EL (cell line): ENCODE measurements around the gene TBC1D21.
A peak's percentile ranks its signal among the peaks of the same experiment; 100 is the strongest.

ENCODE experiments used
- DNase-seq: peaks from one replicate; pipeline ENCODE4 v3.0.0-alpha.2; 2016

TBC1D21 gene

GRCh38 chr15:73910522-73911303 lies 37.3 kb downstream of the TBC1D21 start:
- no peak for DNase-seq

DNA sequence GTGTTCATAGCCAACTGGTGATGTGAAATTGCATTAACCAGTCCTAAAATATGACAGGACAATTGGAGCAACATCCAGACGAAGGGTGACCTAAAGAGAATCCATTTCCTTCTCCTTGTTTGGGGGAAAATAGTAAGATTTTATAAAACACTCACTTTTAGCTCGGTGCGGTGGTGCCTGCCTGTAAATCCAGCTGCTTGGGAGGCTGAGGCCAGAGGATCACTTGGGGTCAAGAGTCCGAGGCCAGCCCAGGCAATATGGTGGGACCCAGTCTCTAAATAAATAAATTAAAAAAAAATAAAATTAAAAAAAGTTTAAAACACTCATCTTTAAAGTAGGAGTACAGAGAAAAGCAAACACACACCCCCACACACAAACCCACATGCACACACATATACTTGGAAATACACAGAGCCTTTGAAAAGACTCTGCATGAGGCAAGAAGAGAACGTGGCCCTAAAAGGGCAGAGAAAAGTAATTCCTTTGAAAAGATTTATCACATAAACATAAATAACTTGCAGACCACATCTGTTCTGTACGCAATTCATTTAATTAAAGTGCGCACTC lies 38.7 kb downstream of the TBC1D21 start:
- DNase-seq, result no peak

DNA sequence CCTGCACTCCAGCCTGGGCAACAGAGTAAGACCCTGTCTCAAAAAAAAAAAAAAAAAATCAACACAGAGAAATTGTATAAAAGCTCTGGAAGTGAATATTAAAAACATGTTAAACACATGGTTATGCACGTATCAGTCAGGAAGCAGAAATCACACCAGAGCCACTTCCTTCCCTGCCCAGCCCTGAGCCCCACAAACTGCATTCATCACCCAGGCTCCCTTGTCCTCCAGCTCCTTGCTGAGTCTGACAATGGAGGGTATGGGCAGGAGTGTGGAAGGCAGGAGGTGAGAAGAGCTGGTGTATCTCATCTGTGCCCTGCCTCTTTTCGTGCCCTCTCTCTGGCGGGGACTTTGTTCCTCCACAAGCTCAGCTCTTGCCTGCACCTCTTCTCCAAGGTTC lies 40.8 kb downstream of the TBC1D21 start:
- no peak for DNase-seq

DNA sequence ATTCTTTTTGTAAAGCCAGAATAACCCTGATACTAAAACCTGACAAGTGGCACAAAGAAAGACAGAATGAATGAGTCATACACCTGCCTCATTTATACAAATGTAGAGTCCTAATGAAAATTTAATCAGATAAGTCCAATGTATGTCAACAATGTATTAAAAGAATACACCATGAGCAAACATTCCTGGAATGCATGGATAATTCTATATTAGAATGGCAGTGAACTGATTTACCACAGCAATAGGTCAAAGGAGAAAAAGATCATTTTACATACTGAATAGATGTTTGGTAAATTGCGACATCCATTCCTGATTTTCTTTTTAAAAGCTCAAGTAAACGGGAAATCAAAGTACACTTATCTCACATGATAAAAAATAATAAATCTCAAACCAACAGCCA lies 41.7 kb downstream of the TBC1D21 start:
- DNase-seq, result peak; percentile 58

DNA sequence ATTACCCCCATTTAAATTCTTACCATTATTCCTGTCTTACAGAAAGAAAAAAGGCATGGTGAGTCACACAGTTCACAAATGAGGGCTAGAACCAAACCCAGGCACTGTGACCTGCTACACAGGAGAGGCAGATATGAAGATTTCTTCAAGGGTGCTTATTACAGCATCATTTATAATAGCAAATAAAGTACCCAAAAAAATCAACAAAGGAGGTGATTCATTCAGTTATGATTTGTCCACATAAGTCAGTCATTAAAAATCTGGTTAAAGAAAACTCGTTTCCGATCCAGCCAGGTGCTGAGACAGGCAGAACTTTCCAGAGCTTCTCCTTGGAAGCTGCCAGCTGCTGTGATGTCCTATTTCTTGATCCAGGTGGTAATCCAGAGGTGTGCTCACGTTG lies 45.4 kb downstream of the TBC1D21 start:
- no peak for DNase-seq

DNA sequence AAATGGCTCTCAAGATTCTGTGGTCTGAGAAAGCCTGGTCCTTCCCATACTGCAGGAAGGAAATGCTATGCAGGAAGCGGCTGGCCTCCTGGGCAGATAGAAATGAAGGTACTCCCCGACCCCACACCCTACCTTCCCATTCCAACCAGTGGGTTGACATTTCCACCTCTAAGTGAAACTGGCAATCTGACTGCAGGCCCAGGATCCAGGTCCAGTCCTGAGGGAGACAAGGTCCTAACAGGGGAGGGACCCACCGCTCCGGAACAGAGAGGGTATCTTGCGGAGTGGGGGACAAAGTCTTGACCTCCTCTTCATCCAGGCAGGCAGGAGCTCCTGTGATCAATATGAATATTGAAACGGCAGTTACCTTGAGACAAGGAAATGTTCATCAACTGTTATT lies 46.3 kb downstream of the TBC1D21 start:
- no peak for DNase-seq

GRCh38 chr15:73921254-73921925 lies 48.0 kb downstream of the TBC1D21 start:
- DNase-seq, result no peak

DNA sequence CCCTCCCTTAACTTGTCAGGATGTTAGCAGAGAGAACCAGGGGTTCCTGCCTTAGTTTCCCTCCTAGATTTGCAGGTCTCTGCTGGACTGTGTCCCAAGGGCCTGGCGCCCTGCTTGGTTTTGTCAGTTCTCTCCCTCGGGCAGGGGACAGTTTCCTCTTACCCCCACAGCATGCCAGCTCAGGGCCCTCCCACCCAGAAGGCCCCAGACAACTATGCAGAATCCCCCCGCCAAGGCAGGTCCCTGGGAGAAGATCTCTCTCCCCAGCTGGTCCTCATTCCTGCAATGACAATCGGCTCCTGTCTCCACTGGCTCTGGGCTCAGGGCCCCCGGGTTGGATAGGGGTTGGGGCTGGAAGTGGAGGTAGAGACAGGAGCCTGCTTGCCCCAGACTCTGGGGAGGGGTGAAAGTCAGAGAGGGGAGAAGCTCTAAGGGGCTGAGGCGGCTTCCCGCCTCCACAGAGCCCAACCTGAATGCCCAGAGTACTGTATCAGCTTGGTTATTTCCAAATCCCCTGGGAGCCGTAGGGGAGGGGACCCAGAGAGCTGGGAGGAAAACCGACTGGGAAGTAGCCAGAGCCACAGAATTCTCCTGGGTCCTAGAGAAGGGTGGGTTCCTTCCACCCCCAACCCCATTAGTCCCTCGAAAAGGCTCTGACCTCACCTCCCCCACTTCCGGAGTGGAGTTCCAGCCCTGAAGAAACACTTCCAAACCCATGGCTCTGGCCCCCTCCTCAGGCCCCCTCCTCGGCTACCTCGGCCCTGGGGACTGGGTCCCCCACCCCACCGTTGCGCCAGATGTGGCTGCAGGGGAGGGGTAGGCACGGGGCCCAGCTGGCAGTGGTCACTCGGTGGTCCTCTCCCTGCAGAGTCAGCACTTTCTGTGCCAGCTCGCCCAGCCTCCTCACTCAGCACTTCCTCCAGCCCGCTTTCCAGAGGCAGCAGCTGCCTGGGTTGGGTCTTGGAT lies 49.1 kb downstream of the TBC1D21 start:
- peak; percentile 75 for DNase-seq

DNA sequence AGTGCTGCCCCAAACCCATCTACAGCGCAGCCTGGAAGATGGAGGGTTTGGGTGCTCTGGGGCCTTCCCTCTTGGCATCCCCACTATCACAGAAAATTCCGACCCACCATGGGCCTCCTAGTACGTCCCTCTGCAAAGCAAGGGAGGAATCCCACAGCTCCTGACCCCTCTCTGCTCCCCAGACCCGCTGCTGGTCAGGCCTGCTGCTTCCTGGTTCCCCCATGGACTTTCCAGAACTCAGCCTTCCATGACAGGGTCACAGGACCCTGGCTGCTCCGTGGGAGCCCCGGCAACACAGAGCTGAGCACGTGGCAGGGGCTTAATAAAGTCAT lies 49.8 kb downstream of the TBC1D21 start:
- DNase-seq, result no peak

- no peak for DNase-seq
Observed at GRCh38 chr15:73923488-73924164, 50.3 kb downstream of the TBC1D21 start.

GRCh38 chr15:73924171-73924921 lies 51.0 kb downstream of the TBC1D21 start:
- DNase-seq, result peak; percentile 92

- DNase-seq, result no peak
Observed at GRCh38 chr15:73925848-73926218, 52.5 kb downstream of the TBC1D21 start.

GRCh38 chr15:73926219-73927002 lies 53.0 kb downstream of the TBC1D21 start, which contains the start of gene LOXL1:
Gene LOXL1, plus strand, starts transcription at chr15:73926462. Its CDS starts 322 bp downstream, at chr15:73926784.
- peak; percentile 91 for DNase-seq

DNA sequence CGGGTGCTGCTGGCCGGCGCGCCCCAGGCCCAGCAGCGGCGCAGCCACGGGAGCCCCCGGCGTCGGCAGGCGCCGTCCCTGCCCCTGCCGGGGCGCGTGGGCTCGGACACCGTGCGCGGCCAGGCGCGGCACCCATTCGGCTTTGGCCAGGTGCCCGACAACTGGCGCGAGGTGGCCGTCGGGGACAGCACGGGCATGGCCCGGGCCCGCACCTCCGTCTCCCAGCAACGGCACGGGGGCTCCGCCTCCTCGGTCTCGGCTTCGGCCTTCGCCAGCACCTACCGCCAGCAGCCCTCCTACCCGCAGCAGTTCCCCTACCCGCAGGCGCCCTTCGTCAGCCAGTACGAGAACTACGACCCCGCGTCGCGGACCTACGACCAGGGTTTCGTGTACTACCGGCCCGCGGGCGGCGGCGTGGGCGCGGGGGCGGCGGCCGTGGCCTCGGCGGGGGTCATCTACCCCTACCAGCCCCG lies 53.7 kb downstream of the TBC1D21 start:
- peak; percentile 50 for DNase-seq

GRCh38 chr15:73927476-73928240 lies 54.3 kb downstream of the TBC1D21 start:
- DNase-seq, result peak; percentile 65

GRCh38 chr15:73928241-73928579 lies 54.8 kb downstream of the TBC1D21 start:
- peak; percentile 49 for DNase-seq

DNA sequence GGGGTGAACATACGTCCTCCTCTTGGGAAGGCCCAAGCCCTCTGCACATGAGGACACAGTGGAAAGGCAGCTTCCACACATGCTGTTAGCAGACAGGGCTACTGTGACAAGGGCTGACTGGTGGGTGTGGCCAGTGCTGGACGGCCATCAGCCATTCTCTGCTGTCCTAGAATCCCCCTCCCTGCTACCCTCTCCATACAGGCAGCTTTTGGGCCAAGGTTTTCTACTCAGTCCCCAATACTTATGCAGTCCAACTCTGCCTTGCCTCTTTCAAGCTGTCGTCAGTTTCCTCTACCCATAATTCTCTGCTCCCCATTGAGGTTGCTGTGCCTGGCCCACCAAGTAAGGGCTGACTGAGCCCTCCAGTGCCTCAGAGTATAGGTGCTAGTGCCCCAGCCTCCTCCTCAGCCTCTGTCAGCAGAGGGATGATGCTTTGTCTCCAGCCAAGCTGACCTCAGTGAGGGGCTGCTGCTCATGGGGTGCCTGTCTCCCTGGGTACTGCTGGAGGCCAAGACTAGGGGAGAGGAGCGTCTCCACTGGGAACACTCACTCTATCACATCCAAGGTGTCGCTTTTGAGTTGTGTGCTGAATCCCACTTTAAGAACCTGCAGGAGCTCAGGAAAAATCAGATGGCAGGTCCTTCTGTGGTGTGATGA lies 55.7 kb downstream of the TBC1D21 start:
- peak; percentile 57 for DNase-seq

GRCh38 chr15:73930371-73930770 lies 57.0 kb downstream of the TBC1D21 start:
- peak; percentile 98 for DNase-seq

DNA sequence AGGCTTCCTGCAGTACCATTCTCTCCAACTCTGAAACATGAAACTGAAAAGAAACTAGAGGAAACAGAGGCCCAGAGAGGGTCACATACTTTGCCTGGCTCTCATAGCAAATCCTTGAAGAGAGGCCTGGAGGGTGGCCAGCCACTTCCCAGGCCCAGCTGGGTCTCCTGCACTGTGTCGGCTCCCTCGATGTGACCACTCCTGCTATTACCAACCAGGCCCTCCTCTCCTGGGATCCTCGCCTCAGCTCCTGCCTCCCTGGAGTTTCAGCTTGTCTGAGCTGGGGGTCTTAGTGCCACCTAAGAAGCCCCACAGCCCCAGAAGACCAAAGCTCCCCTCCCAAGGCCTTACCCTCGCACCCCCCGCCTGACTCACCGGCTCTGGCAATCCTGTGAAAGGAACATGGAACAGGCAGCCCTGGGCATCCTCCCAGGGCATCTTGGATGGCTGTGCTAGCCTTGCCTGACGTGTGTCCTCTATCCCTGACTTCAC lies 57.5 kb downstream of the TBC1D21 start:
- peak; percentile 81 for DNase-seq
